ENCODE results near the gene RXRA.

The RXRA gene

DNA sequence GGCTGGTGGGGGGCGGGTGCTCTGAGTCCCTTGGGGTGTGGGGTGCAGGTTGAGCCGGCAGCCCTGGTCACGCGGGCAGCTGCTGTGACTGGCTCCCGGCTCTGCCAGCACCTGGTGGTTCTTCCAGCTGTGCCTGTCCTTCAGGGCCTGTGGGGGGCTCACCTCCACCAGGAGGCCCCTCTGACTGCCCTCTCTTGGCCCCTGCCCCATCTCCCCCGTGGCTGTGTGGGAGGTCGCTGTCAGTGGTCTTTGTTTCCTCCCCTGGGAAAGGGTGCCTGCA lies 3.3 kb downstream of the RXRA start:
- no peaks in the 10 kb centered on the region for H3K36me3 ChIP-seq (ENCODE audit: insufficient read depth, low read length)
- H3K4me3 ChIP-seq = no peak overlapping the region
- no peak for DNase-seq (ENCODE audit: low read depth, low spot score)
- no peak overlapping the region for H3K9ac ChIP-seq (ENCODE audit: insufficient read length)
- no peaks in the 10 kb centered on the region for H3K9me3 ChIP-seq (ENCODE audit: low read depth, low read length)
- H3K27ac ChIP-seq = no peak overlapping the region
- TF ChIP-seq FOXP2 (optimal IDR thresholded peaks at IDR 0.05; ENCODE audit: control extremely low read depth, extremely low read length, insufficient read depth) = no peak
- TF ChIP-seq POLR2AphosphoS5 (IDR thresholded peaks at IDR 0.05; ENCODE audit: borderline replicate concordance, low read depth, low read length) = no peak
- TF ChIP-seq EZH2 (IDR thresholded peaks at IDR 0.05) = no peak

GRCh38 chr9:134329886-134330285 lies 3.6 kb downstream of the RXRA start:
- no peak overlapping the region for H3K9ac ChIP-seq (ENCODE audit: insufficient read length)
- H3K27ac ChIP-seq = no peak overlapping the region
- no peak overlapping the region for H3K4me3 ChIP-seq

GRCh38 chr9:134330590-134330989 lies 4.3 kb downstream of the RXRA start:
- Histone ChIP-seq H3K36me3 (ENCODE audit: insufficient read depth, low read length) (no peaks in the 10 kb centered on the region), H3K9me3 (ENCODE audit: low read depth, low read length) (no peaks in the 10 kb centered on the region), H3K27ac (no peak overlapping the region), H3K4me3 (no peak overlapping the region), H3K9ac (ENCODE audit: insufficient read length) (no peak overlapping the region)
- TF ChIP-seq POLR2AphosphoS5 (IDR thresholded peaks at IDR 0.05; ENCODE audit: borderline replicate concordance, low read depth, low read length) = no peak
- TF ChIP-seq EZH2 (IDR thresholded peaks at IDR 0.05) = no peak
- TF ChIP-seq FOXP2 (optimal IDR thresholded peaks at IDR 0.05; ENCODE audit: control extremely low read depth, extremely low read length, insufficient read depth) = no peak
- DNase-seq (ENCODE audit: low read depth, low spot score) = no peak

More at GRCh38 chr9:134329886-134330285, 3.6 kb downstream of the RXRA start:
- H3K36me3 ChIP-seq (ENCODE audit: insufficient read depth, low read length) = no peaks in the 10 kb centered on the region
- H3K9me3 ChIP-seq (ENCODE audit: low read depth, low read length) = no peaks in the 10 kb centered on the region
- TF ChIP-seq POLR2AphosphoS5 (IDR thresholded peaks at IDR 0.05; ENCODE audit: borderline replicate concordance, low read depth, low read length) (no peak), EZH2 (IDR thresholded peaks at IDR 0.05) (no peak), FOXP2 (optimal IDR thresholded peaks at IDR 0.05; ENCODE audit: control extremely low read depth, extremely low read length, insufficient read depth) (no peak)
- DNase-seq (ENCODE audit: low read depth, low spot score) = no peak

- Histone ChIP-seq H3K4me3 (no peak overlapping the region), H3K9ac (ENCODE audit: insufficient read length) (no peak overlapping the region), H3K36me3 (ENCODE audit: insufficient read depth, low read length) (no peaks in the 10 kb centered on the region), H3K27ac (no peak overlapping the region), H3K9me3 (ENCODE audit: low read depth, low read length) (no peaks in the 10 kb centered on the region)
- DNase-seq (ENCODE audit: low read depth, low spot score) = no peak
- TF ChIP-seq EZH2 (IDR thresholded peaks at IDR 0.05) (no peak), FOXP2 (optimal IDR thresholded peaks at IDR 0.05; ENCODE audit: control extremely low read depth, extremely low read length, insufficient read depth) (no peak), POLR2AphosphoS5 (IDR thresholded peaks at IDR 0.05; ENCODE audit: borderline replicate concordance, low read depth, low read length) (no peak)
These were observed 5.2 kb downstream of the RXRA start for GRCh38 chr9:134331186-134332025.

DNA sequence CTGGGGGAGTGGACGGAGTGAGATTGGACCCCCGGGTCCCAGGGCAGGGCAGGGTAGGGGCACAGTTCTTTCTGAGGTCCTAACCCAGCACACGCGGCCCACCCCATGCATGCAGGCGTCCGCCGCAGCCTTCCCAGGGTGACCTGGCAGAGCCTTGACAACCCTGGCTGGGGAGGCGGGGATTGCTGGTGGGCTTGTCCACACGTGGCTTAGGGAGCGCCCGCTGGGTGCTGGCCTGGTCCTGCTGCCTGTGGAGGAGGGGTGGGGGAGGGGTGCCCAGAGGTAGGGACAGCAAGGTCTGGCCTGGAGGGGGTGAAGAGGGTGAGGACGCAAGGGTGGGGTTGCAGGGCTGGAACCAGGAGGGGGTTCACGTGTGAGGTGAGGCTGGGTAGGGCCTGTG lies 6.0 kb downstream of the RXRA start:
- DNase-seq (ENCODE audit: low read depth, low spot score) = no peak
- H3K27ac ChIP-seq = no peak overlapping the region
- no peaks in the 10 kb centered on the region for H3K36me3 ChIP-seq (ENCODE audit: insufficient read depth, low read length)
- H3K9ac ChIP-seq (ENCODE audit: insufficient read length) = no peak overlapping the region
- TF ChIP-seq EZH2 (IDR thresholded peaks at IDR 0.05) (no peak), FOXP2 (optimal IDR thresholded peaks at IDR 0.05; ENCODE audit: control extremely low read depth, extremely low read length, insufficient read depth) (no peak), POLR2AphosphoS5 (IDR thresholded peaks at IDR 0.05; ENCODE audit: borderline replicate concordance, low read depth, low read length) (no peak)
- H3K4me3 ChIP-seq = no peak overlapping the region
- no peaks in the 10 kb centered on the region for H3K9me3 ChIP-seq (ENCODE audit: low read depth, low read length)

GRCh38 chr9:134332841-134333233 lies 6.6 kb downstream of the RXRA start:
- Histone ChIP-seq H3K9me3 (ENCODE audit: low read depth, low read length) (no peaks in the 10 kb centered on the region), H3K36me3 (ENCODE audit: insufficient read depth, low read length) (no peaks in the 10 kb centered on the region), H3K9ac (ENCODE audit: insufficient read length) (no peak overlapping the region), H3K27ac (no peak overlapping the region), H3K4me3 (no peak overlapping the region)
- TF ChIP-seq FOXP2 (optimal IDR thresholded peaks at IDR 0.05; ENCODE audit: control extremely low read depth, extremely low read length, insufficient read depth) (no peak), POLR2AphosphoS5 (IDR thresholded peaks at IDR 0.05; ENCODE audit: borderline replicate concordance, low read depth, low read length) (no peak), EZH2 (IDR thresholded peaks at IDR 0.05) (no peak)
- DNase-seq (ENCODE audit: low read depth, low spot score) = no peak

DNA sequence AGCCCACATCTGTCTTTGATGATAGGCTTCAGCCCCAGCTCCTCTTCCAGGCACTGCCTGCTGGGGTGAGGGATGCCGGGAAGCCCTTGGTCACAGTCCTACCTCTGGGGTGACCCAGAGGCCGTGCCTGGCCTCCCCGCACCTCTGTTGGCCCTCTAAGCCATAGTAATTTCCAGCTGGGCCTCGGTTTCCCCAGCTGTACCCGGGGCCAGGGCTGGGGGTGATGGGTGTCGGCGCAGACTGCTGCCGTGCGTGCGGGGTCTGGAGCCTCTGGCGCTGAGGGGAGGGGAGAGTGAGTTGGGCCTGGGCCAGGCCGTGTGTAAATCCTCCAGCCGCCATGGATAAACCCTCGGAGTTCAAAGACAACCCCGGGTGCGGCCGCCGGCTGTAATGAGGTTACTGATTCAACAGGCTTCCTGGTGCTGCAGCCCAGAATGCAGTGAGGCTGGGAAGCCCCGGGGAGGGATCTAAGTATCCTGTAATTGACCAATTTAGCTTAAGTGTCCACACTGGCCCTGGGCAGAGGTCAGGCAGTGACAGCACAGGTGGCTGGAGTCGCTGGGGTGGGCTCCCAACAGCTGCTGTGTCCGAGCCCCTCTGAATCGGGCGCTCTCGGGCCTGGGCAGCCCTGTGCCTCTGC lies 7.1 kb downstream of the RXRA start:
- no peak overlapping the region for H3K9ac ChIP-seq (ENCODE audit: insufficient read length)
- no peak for TF ChIP-seq POLR2AphosphoS5 (IDR thresholded peaks at IDR 0.05; ENCODE audit: borderline replicate concordance, low read depth, low read length)
- no peak for TF ChIP-seq FOXP2 (optimal IDR thresholded peaks at IDR 0.05; ENCODE audit: control extremely low read depth, extremely low read length, insufficient read depth)
- no peak for TF ChIP-seq EZH2 (IDR thresholded peaks at IDR 0.05)
- no peak overlapping the region for H3K27ac ChIP-seq
- no peak for DNase-seq (ENCODE audit: low read depth, low spot score)
- no peak overlapping the region for H3K4me3 ChIP-seq
- no peaks in the 10 kb centered on the region for H3K36me3 ChIP-seq (ENCODE audit: insufficient read depth, low read length)
- no peaks in the 10 kb centered on the region for H3K9me3 ChIP-seq (ENCODE audit: low read depth, low read length)

DNA sequence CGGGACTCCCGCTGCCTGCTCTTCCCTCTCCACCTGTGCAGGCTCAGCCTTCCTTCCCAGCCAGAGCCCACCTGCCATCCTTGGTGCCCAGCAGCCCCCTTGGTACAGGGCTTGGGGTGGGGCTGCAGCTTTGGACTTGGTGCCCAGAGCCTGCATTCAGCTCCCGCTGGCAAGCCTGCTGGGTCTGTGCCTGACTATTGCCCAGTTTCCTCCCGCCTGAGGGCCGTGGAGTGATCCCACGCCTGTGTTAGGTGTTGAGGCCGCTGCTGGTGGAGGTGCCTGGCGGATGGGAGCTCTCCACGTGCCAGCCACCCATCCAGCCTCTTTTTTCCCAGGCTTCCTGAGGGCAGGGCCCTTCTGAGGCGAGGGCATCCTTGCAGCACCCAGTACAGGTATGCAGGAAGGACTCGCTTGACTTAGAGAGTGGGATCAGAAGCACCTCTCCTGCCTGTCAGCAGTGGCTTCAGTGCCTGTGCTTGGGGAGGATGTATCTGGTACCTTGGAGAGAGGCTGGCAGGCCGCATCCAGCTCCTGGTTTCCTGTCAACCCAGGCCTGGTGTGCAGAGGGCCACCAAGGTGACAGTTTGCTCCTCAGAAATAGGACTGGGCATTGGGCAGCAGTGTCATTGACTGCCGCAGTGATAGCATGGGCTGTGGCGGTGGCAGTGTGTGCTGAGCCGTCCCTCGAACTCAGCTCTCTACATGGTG lies 7.8 kb downstream of the RXRA start:
- no peak for DNase-seq (ENCODE audit: low read depth, low spot score)
- no peak overlapping the region for H3K4me3 ChIP-seq
- no peak overlapping the region for H3K27ac ChIP-seq
- no peaks in the 10 kb centered on the region for H3K36me3 ChIP-seq (ENCODE audit: insufficient read depth, low read length)
- no peaks in the 10 kb centered on the region for H3K9me3 ChIP-seq (ENCODE audit: low read depth, low read length)
- TF ChIP-seq EZH2 (IDR thresholded peaks at IDR 0.05) (no peak), POLR2AphosphoS5 (IDR thresholded peaks at IDR 0.05; ENCODE audit: borderline replicate concordance, low read depth, low read length) (no peak), FOXP2 (optimal IDR thresholded peaks at IDR 0.05; ENCODE audit: control extremely low read depth, extremely low read length, insufficient read depth) (no peak)
- no peak overlapping the region for H3K9ac ChIP-seq (ENCODE audit: insufficient read length)
